ENCODE measurements around the gene FGF8. TPM values are rescaled to one million over a fixed set of nuclear protein-coding genes. Genes with fewer than 3 reads are reported as not detected.
A peak's percentile ranks its signal among the peaks of the same experiment; 100 is the strongest.

The FGF8 gene
- total RNA-seq, 2 donors from 2014 or later = 13.3 to 46.5 TPM

GRCh38 chr10:101816913-101817336 lies 41.0 kb upstream of the FGF8 start:
- no peak for DNase-seq
- H3K27me3 ChIP-seq (ENCODE audit: control insufficient read depth, insufficient read depth, low read length, poor library complexity, severe bottlenecking) = no peaks in the 10 kb centered on the region
- Mint-ChIP-seq H3K9me3 (no peaks in the 10 kb centered on the region), H3K4me3 (peak overlapping the region; percentile 96), H3K4me1 (peaks cover 19% of the 10 kb centered on the region), H3K27ac (peak overlapping the region; percentile 99), H3K36me3 (ENCODE audit: low read depth) (peaks cover 16% of the 10 kb centered on the region), H3K27me3 (ENCODE audit: insufficient read depth) (no peaks in the 10 kb centered on the region)
- TF ChIP-seq, protein P1, sequence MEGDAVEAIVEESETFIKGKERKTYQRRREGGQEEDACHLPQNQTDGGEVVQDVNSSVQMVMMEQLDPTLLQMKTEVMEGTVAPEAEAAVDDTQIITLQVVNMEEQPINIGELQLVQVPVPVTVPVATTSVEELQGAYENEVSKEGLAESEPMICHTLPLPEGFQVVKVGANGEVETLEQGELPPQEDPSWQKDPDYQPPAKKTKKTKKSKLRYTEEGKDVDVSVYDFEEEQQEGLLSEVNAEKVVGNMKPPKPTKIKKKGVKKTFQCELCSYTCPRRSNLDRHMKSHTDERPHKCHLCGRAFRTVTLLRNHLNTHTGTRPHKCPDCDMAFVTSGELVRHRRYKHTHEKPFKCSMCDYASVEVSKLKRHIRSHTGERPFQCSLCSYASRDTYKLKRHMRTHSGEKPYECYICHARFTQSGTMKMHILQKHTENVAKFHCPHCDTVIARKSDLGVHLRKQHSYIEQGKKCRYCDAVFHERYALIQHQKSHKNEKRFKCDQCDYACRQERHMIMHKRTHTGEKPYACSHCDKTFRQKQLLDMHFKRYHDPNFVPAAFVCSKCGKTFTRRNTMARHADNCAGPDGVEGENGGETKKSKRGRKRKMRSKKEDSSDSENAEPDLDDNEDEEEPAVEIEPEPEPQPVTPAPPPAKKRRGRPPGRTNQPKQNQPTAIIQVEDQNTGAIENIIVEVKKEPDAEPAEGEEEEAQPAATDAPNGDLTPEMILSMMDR (conservative IDR thresholded peaks at IDR 0.05) = no peak
- 0 to 2% methylated on average over 14 of the region's 14 CpGs for WGBS, 2 experiments (ENCODE audit: insufficient coverage in 1 of 2, insufficient read length in 1 of 2)
- H3K27ac ChIP-seq (ENCODE audit: low read depth, low read length) = no peak overlapping the region
- H3K36me3 ChIP-seq (ENCODE audit: control insufficient read depth, insufficient read depth, low read length) = peaks cover 17% of the 10 kb centered on the region
- H3K4me3 ChIP-seq (ENCODE audit: low read length) = peak overlapping the region; percentile 96
- H3K9ac ChIP-seq (ENCODE audit: extremely low read depth, low read length, poor library complexity, severe bottlenecking) = peak overlapping the region; percentile 99
- no peaks in the 10 kb centered on the region for H3K9me3 ChIP-seq (ENCODE audit: control insufficient read depth, low read length)
- no peaks in the 10 kb centered on the region for H3K4me1 ChIP-seq (ENCODE audit: control insufficient read depth, insufficient read depth, low read length)

DNA sequence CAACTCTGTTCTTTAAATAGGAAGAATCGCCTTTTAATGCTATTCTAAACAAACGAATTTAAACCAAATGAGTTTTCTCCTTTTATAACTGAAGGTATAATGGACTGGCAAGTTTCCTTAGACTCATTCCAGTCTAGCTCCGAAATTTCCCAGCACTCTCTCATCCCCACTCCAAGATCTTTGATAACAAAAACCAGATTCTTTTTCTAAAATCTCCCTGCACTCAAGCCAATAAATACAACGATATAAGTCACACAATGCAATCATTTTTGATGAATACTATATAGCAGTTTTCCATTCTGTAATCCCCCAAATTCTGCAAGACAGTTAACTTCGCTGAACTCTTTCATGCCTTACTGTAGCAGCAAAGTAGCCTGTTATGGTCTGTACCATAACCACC lies 40.5 kb upstream of the FGF8 start:
- TF ChIP-seq, protein P1 (conservative IDR thresholded peaks at IDR 0.05) = no peak
- Histone ChIP-seq H3K9me3 (ENCODE audit: control insufficient read depth, low read length) (no peaks in the 10 kb centered on the region), H3K4me1 (ENCODE audit: control insufficient read depth, insufficient read depth, low read length) (no peaks in the 10 kb centered on the region), H3K4me3 (ENCODE audit: low read length) (peak overlapping the region; percentile 96), H3K27ac (ENCODE audit: low read depth, low read length) (no peak overlapping the region), H3K36me3 (ENCODE audit: control insufficient read depth, insufficient read depth, low read length) (peaks cover 23% of the 10 kb centered on the region), H3K9ac (ENCODE audit: extremely low read depth, low read length, poor library complexity, severe bottlenecking) (peak overlapping the region; percentile 99), H3K27me3 (ENCODE audit: control insufficient read depth, insufficient read depth, low read length, poor library complexity, severe bottlenecking) (no peaks in the 10 kb centered on the region)
- peak overlapping the region; percentile 62 for H3K27ac Mint-ChIP-seq
- H3K9me3 Mint-ChIP-seq = no peaks in the 10 kb centered on the region
- DNase-seq = no peak
- WGBS, 2 experiments (ENCODE audit: insufficient coverage in 1 of 2, insufficient read length in 1 of 2) = 0 to 1% methylated on average over 4 to 5 of the region's 5 CpGs
- peak overlapping the region; percentile 96 for H3K4me3 Mint-ChIP-seq
- H3K27me3 Mint-ChIP-seq (ENCODE audit: insufficient read depth) = no peaks in the 10 kb centered on the region
- peaks cover 19% of the 10 kb centered on the region for H3K4me1 Mint-ChIP-seq
- peaks cover 20% of the 10 kb centered on the region for H3K36me3 Mint-ChIP-seq (ENCODE audit: low read depth)

DNA sequence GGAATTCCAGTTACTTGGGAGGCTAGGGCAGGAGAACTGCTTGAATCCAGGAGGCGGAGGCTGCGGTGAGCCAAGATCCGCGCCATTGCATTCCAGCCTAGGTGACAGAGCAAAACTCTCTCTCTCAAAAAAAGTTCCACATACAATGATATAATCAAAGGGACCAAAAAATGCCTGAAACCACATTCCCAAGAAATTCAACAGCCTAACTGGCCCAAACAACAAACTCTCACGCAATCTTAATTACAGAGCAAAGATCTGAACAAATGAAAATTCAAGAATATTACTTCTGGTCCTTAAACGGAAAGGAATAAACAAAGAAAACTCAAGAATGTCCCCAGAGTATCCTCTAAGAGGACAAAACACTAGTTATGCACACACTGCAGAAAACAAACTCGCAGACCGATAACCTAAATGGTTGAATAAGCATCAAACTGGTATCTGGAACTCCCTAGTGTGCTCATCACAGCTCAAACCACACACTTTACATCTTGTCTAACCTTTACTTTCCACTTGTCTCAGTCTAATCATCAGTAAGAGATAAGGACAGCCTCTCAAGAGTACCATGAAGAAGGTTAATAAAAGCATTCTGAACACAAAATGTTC lies 38.7 kb upstream of the FGF8 start:
- H3K27ac Mint-ChIP-seq = peak overlapping the region; percentile 89
- H3K27me3 ChIP-seq (ENCODE audit: control insufficient read depth, insufficient read depth, low read length, poor library complexity, severe bottlenecking) = no peaks in the 10 kb centered on the region
- H3K27ac ChIP-seq (ENCODE audit: low read depth, low read length) = no peak overlapping the region
- peaks cover 34% of the 10 kb centered on the region for H3K36me3 Mint-ChIP-seq (ENCODE audit: low read depth)
- H3K9me3 Mint-ChIP-seq = no peaks in the 10 kb centered on the region
- 88% methylated on average over 6 to 8 of the region's 8 CpGs for WGBS, 2 experiments (ENCODE audit: insufficient coverage in 1 of 2, insufficient read length in 1 of 2)
- TF ChIP-seq, protein P1 (conservative IDR thresholded peaks at IDR 0.05) = no peak
- H3K4me3 Mint-ChIP-seq = peak overlapping the region; percentile 96
- no peaks in the 10 kb centered on the region for H3K9me3 ChIP-seq (ENCODE audit: control insufficient read depth, low read length)
- DNase-seq = no peak
- no peak overlapping the region for H3K9ac ChIP-seq (ENCODE audit: extremely low read depth, low read length, poor library complexity, severe bottlenecking)
- H3K27me3 Mint-ChIP-seq (ENCODE audit: insufficient read depth) = no peaks in the 10 kb centered on the region
- no peaks in the 10 kb centered on the region for H3K4me1 ChIP-seq (ENCODE audit: control insufficient read depth, insufficient read depth, low read length)
- H3K4me3 ChIP-seq (ENCODE audit: low read length) = peak overlapping the region; percentile 96
- H3K4me1 Mint-ChIP-seq = peaks cover 19% of the 10 kb centered on the region
- H3K36me3 ChIP-seq (ENCODE audit: control insufficient read depth, insufficient read depth, low read length) = peaks cover 41% of the 10 kb centered on the region
